Upper lobe of left lung (tissue), 6 donors: ENCODE data around the gene SRP68. TPM values are rescaled to one million over a fixed set of nuclear protein-coding genes. Genes with fewer than 3 reads are reported as not detected.

ENCODE experiments used
- ATAC-seq, 2 donors: fragments of 200-7000 bp; cut with Tn5 transposase; one replicate each; pipeline ENCODE4 v1.9.1; 2022; ENCODE audit warnings: mild to moderate bottlenecking in 2 of 2, moderate library complexity in 2 of 2; ENCODE audit not compliant: low FRiP score in 2 of 2
- DNase-seq, 2 donors: peaks; one replicate each; pipeline ENCODE4 v3.0.0-alpha.2; 2019 to 2020
- H3K27ac ChIP-seq, 4 donors: fragments of 200-600 bp; sonication (generic); one replicate each; pipeline ENCODE4 v1.5.1; 2016 to 2019
- H3K27me3 ChIP-seq, 4 donors: fragments of 200-600 bp; sonication (generic); one replicate each; pipeline ENCODE4 v1.5.1; 2017 to 2019
- H3K36me3 ChIP-seq, 4 donors: fragments of 200-600 bp; sonication (generic); one replicate each; pipeline ENCODE4 v1.5.1; 2016 to 2019
- H3K4me1 ChIP-seq, 4 donors: fragments of 200-600 bp; sonication (generic); one replicate each; pipeline ENCODE4 v1.5.1; 2018 to 2019
- H3K4me3 ChIP-seq, 4 donors: fragments of 200-600 bp; sonication (generic); one replicate each; pipeline ENCODE4 v1.5.1; 2017 to 2019; ENCODE audit warnings: mild to moderate bottlenecking in 2 of 4, moderate library complexity in 1 of 4
- H3K9me3 ChIP-seq, 4 donors: fragments of 200-600 bp; sonication (generic); one replicate each; pipeline ENCODE4 v1.5.1; 2018 to 2019
- CTCF ChIP-seq, 6 experiments: fragments of 450-650 bp in 4 of 6; fragments of 200-600 bp in 2 of 6; sonication (generic) in 2 of 6; IDR thresholded peaks; one replicate each; pipeline ENCODE4 v1.5.1; 2016 to 2019; ENCODE audit warnings: antibody characterized with exemption in 6 of 6
- EP300 ChIP-seq, 4 donors: sonication (generic); formaldehyde crosslinking; IDR thresholded peaks; one replicate each; pipeline ENCODE4 v1.5.1; 2017; ENCODE audit warnings: antibody characterized with exemption in 4 of 4, control low read depth in 2 of 4
- POLR2A ChIP-seq, 4 donors: fragments of 450-650 bp; IDR thresholded peaks; one replicate each; pipeline ENCODE4 v1.5.1; 2016 to 2017; ENCODE audit warnings: antibody characterized with exemption in 4 of 4, mild to moderate bottlenecking in 2 of 4
- POLR2AphosphoS5 ChIP-seq, 2 donors: sonication (generic); formaldehyde crosslinking; IDR thresholded peaks; one replicate each; pipeline ENCODE4 v1.5.1; 2017; ENCODE audit warnings: antibody characterized with exemption in 2 of 2
- WGBS, 2 donors: methylation state at CpG; one replicate each; pipeline ENCODE4 v1.1.5; 2017 to 2018; 5-methylcytosine and 5-hydroxymethylcytosine counted together
- total RNA-seq, 6 donors: library from RNA; depleted of rRNA in 4 of 6; stranded (reverse); fragments of >200 nt in 4 of 6; gene quantifications; one replicate each; pipeline versions ENCODE4 v1.1.0 to v1.2.1, GENCODE V29; 2016 to 2021
- donor health status: DM: no; HTN: no; CAD: no; lungs with moderate emphysema.
- donor health status: DM: no; HTN: yes; CAD: no; lungs with severe emphysema.

The SRP68 gene
- total RNA-seq, 6 donors from 2014 or later = 41.8 to 68.2 (median 56.1) TPM

- H3K4me3 ChIP-seq = no peak overlapping the region
- peak overlapping the region; percentile 74 to 81 (median 78) for H3K27ac ChIP-seq
- H3K27me3 ChIP-seq = no peaks in the 10 kb centered on the region
- H3K36me3 ChIP-seq = peaks cover 36 to 96% (median 62%) of the 10 kb centered on the region in 4 donors
- DNase-seq (peak in 1 of 2 donors; percentile 53), ATAC-seq (peak; percentile 64 to 70)
- TF ChIP-seq EP300 (IDR thresholded peaks at IDR 0.05) (peak in 2 of 4 donors; percentile 17 to 78), POLR2AphosphoS5 (IDR thresholded peaks at IDR 0.05) (peak; percentile 16 to 19), POLR2A (IDR thresholded peaks at IDR 0.05) (no peak)
- 63 to 87% methylated on average over 4 of the region's 4 CpGs for WGBS, 2 donors
- no peaks in the 10 kb centered on the region for H3K9me3 ChIP-seq
- H3K4me1 ChIP-seq = peaks cover 0 to 20% (median 11%) of the 10 kb centered on the region in 4 donors
Measured at GRCh38 chr17:76054112-76054476, 18.2 kb downstream of the SRP68 start.

GRCh38 chr17:76053246-76054111 lies 18.8 kb downstream of the SRP68 start:
- H3K27ac ChIP-seq = peak overlapping the region; percentile 74 to 81 (median 78)
- peaks cover 0 to 20% (median 11%) of the 10 kb centered on the region in 4 donors for H3K4me1 ChIP-seq
- 66 to 68% methylated on average over 17 of the region's 17 CpGs for WGBS, 2 donors
- DNase-seq (peak in 1 of 2 donors; percentile 71), ATAC-seq (peak; percentile 65 to 69)
- H3K27me3 ChIP-seq = no peaks in the 10 kb centered on the region
- H3K4me3 ChIP-seq = no peak overlapping the region
- peak; percentile 25 to 45 for TF ChIP-seq POLR2AphosphoS5 (IDR thresholded peaks at IDR 0.05)
- TF ChIP-seq EP300 (IDR thresholded peaks at IDR 0.05) = peak in 1 of 4 donors; percentile 20
- no peak for TF ChIP-seq CTCF (IDR thresholded peaks at IDR 0.05)
- no peaks in the 10 kb centered on the region for H3K9me3 ChIP-seq
- H3K36me3 ChIP-seq = peaks cover 33 to 96% (median 61%) of the 10 kb centered on the region in 4 donors

GRCh38 chr17:76051561-76051960 lies 20.8 kb downstream of the SRP68 start:
- H3K36me3 ChIP-seq = peaks cover 29 to 96% (median 61%) of the 10 kb centered on the region in 4 donors
- ATAC-seq = no peak
- DNase-seq = no peak

GRCh38 chr17:76050538-76051467 lies 21.5 kb downstream of the SRP68 start:
- TF ChIP-seq EP300 (IDR thresholded peaks at IDR 0.05) (no peak), POLR2A (IDR thresholded peaks at IDR 0.05) (no peak), CTCF (IDR thresholded peaks at IDR 0.05) (no peak), POLR2AphosphoS5 (IDR thresholded peaks at IDR 0.05) (no peak)
- peak in 1 of 2 donors; percentile 65 for ATAC-seq
- Histone ChIP-seq H3K27ac (peak overlapping the region; percentile 52 to 80 (median 70)), H3K36me3 (peaks cover 26 to 96% (median 61%) of the 10 kb centered on the region in 4 donors), H3K9me3 (no peaks in the 10 kb centered on the region), H3K4me1 (peaks cover 0 to 20% (median 7%) of the 10 kb centered on the region in 4 donors), H3K4me3 (no peak overlapping the region), H3K27me3 (no peaks in the 10 kb centered on the region)
- DNase-seq = peak in 1 of 2 donors; percentile 57
- 67 to 81% methylated on average over 11 of the region's 11 CpGs for WGBS, 2 donors

More at GRCh38 chr17:76051561-76051960, 20.8 kb downstream of the SRP68 start:
- no peak overlapping the region for H3K4me3 ChIP-seq
- TF ChIP-seq POLR2A (IDR thresholded peaks at IDR 0.05) (no peak), CTCF (IDR thresholded peaks at IDR 0.05) (no peak), POLR2AphosphoS5 (IDR thresholded peaks at IDR 0.05) (no peak), EP300 (IDR thresholded peaks at IDR 0.05) (no peak)
- peak overlapping the region; percentile 63 to 80 (median 76) for H3K27ac ChIP-seq
- no peaks in the 10 kb centered on the region for H3K9me3 ChIP-seq
- H3K27me3 ChIP-seq = no peaks in the 10 kb centered on the region
- peaks cover 0 to 20% (median 11%) of the 10 kb centered on the region in 4 donors for H3K4me1 ChIP-seq
- 78 to 81% methylated on average over 6 of the region's 6 CpGs for WGBS, 2 donors
